ENCODE measurements around the gene TMEM147. TPM values are rescaled to one million over a fixed set of nuclear protein-coding genes. Genes with fewer than 3 reads are reported as not detected.

The TMEM147 gene
- total RNA-seq, 2 donors from 2014 or later: 93.3 to 106 TPM

DNA sequence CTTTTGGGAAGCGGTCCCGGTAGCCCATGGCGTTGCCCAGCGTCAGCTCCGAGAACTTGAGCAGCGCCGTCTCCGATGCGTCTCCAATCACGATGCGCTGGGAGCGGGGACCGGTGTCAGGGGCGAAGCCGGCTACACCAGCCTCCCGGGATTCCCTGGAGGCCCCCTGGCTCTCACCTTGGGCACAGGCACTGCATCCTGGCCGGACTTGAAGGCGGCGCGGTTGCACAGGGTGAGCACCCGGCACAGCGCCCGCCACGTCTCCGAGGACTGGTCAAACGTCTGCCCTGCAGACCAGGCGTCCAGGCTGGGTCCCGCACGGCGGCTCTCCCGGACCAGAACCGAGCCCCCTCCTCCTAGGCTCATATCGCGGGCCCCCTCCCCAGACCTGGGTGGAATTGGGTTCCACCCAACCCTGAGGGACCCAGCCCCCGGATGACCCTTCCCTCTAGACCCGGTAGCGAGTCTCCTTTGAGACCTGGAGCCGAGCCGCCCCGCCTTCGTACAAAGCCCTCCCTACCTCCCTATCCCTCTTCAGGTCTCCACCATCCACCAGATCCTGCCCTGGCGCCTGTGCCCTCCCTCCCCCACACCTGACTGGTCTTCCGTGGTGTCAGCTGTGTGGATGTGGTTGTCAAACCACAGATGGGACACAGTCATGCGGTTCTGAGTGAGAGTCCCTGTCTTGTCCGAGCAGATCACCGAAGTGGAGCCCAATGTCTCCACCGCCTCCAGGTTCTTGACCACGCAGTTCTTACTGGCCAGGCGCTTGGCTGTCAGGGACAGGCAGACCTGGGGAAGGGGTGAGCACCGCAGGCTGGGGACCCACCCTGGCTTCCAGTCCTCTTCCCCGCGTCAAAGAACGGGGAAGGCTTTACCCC lies 13.2 kb downstream of the TMEM147 start:
- no peaks in the 10 kb centered on the region for H3K9me3 ChIP-seq
- peaks cover 0 to 14% of the 10 kb centered on the region in 2 donors for H3K4me1 ChIP-seq
- H3K4me3 ChIP-seq: peak overlapping the region in 1 of 2 donors; percentile 48
- TF ChIP-seq CTCF (IDR thresholded peaks at IDR 0.05): no peak
- no peaks in the 10 kb centered on the region for H3K36me3 ChIP-seq
- DNase-seq (ENCODE audit: low spot score): no peak
- peaks cover 0 to 9% of the 10 kb centered on the region in 2 donors for H3K27me3 ChIP-seq
- H3K27ac ChIP-seq: no peak overlapping the region

DNA sequence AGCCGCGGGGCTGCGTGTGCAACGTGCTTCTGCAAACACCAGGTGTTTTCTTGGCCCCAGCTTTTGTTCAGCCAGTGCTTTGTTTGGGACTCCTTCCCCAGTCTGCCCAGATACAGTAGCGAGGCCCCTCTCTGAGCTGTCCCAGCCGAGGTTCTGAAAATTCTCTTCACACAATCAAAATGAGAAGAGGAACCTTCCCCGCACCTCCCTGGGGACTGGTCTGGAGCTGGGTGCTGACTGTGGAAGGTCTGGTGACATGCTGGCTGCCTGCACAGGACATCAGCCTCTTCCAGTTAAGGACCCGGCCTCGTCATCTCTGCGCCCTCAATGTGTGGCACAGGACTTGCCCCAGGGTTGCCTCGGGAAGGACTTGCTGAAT lies 13.8 kb downstream of the TMEM147 start:
- Histone ChIP-seq H3K36me3 (no peaks in the 10 kb centered on the region), H3K4me1 (peaks cover 0 to 14% of the 10 kb centered on the region in 2 donors), H3K27me3 (peaks cover 0 to 9% of the 10 kb centered on the region in 2 donors), H3K27ac (no peak overlapping the region), H3K4me3 (no peak overlapping the region), H3K9me3 (no peaks in the 10 kb centered on the region)
- DNase-seq (ENCODE audit: low spot score): no peak
- no peak for TF ChIP-seq CTCF (IDR thresholded peaks at IDR 0.05)

DNA sequence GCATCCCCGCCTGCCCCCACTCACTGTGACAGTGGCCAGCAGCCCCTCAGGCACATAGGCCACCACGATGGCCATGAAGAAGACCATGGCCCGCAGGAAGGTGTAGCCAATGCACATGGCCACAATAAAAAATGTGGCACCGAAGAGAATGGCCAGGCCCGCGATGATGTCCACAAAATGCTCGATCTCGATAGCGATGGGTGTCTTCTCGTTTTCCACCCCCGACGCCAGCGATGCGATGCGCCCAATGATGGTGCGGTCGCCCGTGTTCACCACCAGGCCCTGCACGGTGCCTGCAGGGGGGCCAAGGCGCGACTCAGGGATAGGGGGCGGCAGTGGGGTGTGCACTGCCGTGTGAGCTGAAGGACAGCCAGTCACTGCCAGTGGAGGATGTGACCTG lies 14.4 kb downstream of the TMEM147 start:
- TF ChIP-seq CTCF (IDR thresholded peaks at IDR 0.05): no peak
- Histone ChIP-seq H3K9me3 (no peaks in the 10 kb centered on the region), H3K27ac (no peak overlapping the region), H3K36me3 (no peaks in the 10 kb centered on the region), H3K27me3 (peaks cover 0 to 9% of the 10 kb centered on the region in 2 donors), H3K4me1 (peaks cover 0 to 14% of the 10 kb centered on the region in 2 donors), H3K4me3 (no peak overlapping the region)
- no peak for DNase-seq (ENCODE audit: low spot score)

DNA sequence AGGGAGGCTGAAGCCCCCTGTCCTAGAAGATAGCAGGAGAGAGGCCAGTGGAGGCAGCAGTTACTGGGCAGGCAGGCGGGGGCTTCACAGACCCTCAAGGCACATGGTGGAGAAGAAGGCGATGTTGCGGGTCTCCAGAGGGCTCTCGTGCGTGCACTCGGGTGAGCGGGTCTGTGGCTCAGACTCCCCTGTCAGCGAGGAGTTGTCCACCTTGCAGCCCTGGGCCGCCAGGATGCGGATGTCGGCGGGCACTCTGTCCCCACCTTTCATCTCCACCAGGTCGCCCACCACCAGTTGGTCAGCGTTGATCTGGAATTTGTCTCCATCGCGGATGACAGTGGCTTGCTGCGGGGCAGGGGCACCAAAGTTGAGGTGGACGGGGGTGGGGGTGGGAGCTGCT lies 14.8 kb downstream of the TMEM147 start:
- Histone ChIP-seq H3K4me1 (peaks cover 0 to 14% of the 10 kb centered on the region in 2 donors), H3K27me3 (peaks cover 0 to 9% of the 10 kb centered on the region in 2 donors), H3K4me3 (no peak overlapping the region), H3K9me3 (no peaks in the 10 kb centered on the region), H3K27ac (no peak overlapping the region), H3K36me3 (no peaks in the 10 kb centered on the region)
- DNase-seq (ENCODE audit: low spot score): no peak
- no peak for TF ChIP-seq CTCF (IDR thresholded peaks at IDR 0.05)

GRCh38 chr19:35560677-35561076 lies 15.3 kb downstream of the TMEM147 start:
- no peak for TF ChIP-seq CTCF (IDR thresholded peaks at IDR 0.05)
- Histone ChIP-seq H3K9me3 (no peaks in the 10 kb centered on the region), H3K36me3 (no peaks in the 10 kb centered on the region), H3K27me3 (peaks cover 0 to 9% of the 10 kb centered on the region in 2 donors), H3K4me1 (peaks cover 0 to 14% of the 10 kb centered on the region in 2 donors), H3K27ac (no peak overlapping the region), H3K4me3 (no peak overlapping the region)
- no peak for DNase-seq (ENCODE audit: low spot score)

Measured in right atrium auricular region (tissue), 2 donors.